Stimulated activated CD4-positive, alpha-beta T cell treated with anti-CD3 and anti-CD28 coated beads, Interleukin-4, amount 100 ng/mL, for 48 hours (primary cell): ENCODE measurements around the gene MBD5.

Experiments
- DNase-seq, 2 donors: peaks; one replicate each; pipeline ENCODE4 v3.0.0-alpha.2; 2020; ENCODE audit warnings: low read depth in 2 of 2

The MBD5 gene

DNA sequence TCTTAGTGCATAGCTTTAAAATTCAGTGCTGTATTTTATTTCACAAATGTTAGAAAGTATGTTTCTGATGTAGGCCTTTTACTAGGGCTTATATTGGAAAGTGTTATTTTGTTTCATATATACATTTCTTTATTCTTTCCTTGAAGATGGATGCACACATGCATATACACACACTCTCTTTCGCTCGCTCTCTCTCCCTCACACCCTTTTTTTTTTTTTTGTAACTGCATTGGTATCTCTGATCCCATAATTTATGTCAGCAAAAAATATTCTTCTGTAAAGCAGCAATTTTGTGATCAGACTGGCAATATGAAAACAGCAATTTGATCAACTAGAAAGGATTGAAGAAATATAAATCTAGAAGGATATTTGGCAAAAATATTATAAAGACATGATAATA, 2.0 kb downstream of the MBD5 start:
- no peak for DNase-seq

GRCh38 chr2:148023861-148024260, 3.0 kb downstream of the MBD5 start:
- DNase-seq, result no peak

GRCh38 chr2:148026573-148026972, 5.7 kb downstream of the MBD5 start:
- DNase-seq, result no peak

DNA sequence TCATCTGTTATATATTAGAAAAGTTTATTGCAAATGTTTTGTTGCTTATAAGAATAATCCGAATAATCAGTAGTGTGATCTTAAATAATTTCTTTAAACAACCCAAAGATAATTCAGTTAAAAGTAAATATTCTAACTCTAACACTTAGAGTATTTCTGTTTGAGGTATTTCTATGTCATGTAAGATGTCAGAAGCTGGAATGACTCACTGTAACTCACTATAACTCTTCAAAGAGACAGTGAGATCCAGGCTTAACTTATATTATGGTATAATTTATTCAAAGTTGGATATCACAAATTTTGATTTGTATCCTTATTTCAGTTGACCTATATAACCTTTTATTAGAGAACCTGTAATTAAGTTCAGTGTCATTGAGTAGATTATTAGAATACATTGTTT, 6.9 kb downstream of the MBD5 start:
- DNase-seq, result no peak

DNA sequence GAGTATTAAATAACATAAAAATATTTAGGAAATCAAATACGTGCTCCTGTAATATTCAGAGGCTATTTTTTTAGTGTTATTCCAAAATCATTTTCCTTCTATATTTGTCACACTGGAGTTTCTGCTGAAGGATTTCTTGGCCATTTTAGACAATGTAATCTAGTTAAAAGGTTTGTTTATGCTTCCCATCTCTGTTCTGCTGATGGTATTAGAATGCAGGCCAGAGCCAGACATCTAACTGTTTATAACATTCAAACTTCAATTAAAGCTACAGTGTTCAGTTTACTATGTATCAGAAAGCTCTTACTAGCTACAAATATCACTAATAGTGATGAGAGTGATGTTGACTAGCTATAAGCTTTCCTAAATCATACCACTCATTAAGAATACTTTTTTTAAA, 7.9 kb downstream of the MBD5 start:
- no peak for DNase-seq

GRCh38 chr2:148031152-148031551, 10.3 kb downstream of the MBD5 start:
- DNase-seq, result no peak

DNA sequence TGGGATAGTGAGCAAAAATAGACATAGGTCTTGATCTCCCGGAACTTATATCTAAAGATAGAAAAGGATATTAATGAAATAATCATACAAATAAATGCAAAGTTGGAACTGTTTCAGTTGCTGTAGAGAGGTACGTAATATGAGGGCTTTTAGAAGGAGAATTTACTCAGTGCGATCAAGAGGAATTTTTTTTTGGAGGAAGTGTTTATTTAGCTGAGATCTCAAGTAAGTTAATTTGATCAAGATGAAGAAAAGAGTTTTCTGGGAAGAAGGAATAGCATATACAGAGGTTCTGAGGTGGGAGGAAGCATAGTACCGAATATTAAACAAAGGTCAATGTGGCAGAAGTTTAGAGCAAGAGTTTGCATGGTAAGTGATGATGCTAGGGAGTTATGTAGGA, 11.3 kb downstream of the MBD5 start:
- DNase-seq, result no peak

DNA sequence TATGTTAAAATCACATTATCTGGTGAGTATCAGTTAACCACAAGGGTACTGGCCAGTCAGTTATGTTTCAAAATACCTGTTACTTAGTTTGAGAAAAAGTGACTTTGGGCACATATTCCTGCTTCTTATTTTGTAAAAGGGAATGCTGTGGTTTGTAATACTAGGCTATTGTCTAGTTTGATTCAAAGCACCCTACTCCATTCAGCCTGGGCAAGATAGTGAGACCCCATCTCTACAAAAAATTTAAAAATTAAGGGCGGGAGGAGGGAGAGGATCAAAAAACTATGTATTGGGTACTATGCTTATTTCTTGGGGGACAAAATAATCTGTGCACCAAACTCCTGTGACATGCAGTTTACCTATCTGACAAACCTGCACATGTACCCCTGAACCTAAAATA, 18.9 kb downstream of the MBD5 start:
- no peak for DNase-seq

GRCh38 chr2:148042219-148042618, 21.3 kb downstream of the MBD5 start:
- DNase-seq, result no peak

DNA sequence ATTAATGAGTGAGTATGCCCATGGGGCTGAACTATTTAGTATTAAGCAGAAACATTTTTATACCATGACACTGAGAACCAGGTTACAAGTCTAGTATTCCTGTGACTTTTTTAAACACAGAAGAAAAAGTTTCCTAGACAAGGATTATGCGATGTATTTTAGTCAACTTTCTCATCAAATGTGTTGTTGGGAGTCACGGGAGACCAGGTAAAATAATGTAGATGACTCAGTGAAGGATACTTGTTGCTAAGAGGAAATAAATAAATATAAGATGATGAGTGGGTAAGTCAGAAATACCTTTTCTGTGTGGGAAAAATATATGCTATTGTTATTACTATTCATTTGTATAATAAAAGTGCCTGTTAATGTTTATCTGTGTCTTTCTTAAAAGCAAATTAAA, 23.4 kb downstream of the MBD5 start:
- DNase-seq, result no peak

DNA sequence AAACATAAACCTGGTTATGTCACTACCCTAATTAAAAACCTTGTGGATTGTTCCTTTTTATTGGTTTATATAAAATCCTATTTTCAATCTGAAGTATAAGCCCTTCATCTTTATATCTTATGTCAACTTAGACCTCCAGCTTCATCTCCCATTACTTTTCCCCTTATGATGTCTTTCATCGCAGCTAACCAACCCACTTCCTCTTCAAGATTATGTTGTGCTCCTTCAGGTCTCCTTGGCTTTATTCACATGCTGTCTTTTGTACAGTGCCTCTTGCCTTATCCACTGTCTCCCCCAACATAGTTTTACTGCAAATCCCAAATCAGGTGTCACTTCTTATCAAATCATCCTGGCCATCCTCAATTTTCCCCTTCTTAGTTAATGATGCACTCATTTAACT, 25.9 kb downstream of the MBD5 start:
- no peak for DNase-seq

GRCh38 chr2:148048475-148049221, 27.8 kb downstream of the MBD5 start:
- DNase-seq, result no peak

DNA sequence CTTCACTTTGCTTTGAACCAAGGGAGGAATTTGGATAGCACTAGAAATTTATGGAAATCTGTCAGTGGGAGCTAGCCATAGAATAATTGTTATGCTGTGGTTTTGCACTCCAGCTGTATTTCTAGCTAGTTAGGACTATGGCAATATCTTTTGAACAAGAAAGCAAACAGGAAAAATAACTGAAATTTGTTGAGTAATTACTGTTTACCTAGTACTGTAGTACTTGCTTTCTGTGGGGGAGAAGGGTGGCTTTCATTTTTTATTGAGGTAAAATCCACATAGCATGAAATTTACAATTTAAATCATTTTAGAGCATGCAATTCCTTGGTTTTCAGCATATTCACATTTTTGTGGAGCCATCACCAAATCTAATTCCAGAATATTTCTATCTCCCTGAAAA, 28.4 kb downstream of the MBD5 start:
- DNase-seq, result no peak

- DNase-seq, result no peak
Observed at GRCh38 chr2:148052687-148053086, 31.8 kb downstream of the MBD5 start.

- DNase-seq, result no peak
Observed at GRCh38 chr2:148058641-148059040, 37.8 kb downstream of the MBD5 start.

- no peak for DNase-seq
Observed at GRCh38 chr2:148063633-148064032, 42.7 kb downstream of the MBD5 start.

DNA sequence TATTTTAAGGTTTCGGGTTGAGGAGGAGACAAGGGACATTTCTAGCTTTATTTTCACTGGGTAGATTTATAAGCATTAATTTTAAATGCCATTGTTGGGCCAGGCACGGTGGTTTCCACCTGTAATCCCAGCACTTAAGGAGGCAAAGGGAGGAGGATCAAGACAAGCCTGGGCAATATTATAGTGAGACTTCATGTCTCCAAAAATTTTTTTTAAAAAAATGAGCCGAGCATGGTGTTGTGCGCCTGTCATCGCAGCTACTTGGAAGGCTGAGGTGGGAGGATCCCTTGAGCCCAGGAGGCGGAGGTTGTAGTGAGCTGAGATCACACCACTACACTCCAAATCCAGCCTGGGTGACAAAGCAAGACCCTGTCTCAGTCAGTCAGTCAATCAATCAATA, 45.0 kb downstream of the MBD5 start:
- no peak for DNase-seq

- no peak for DNase-seq
Observed at GRCh38 chr2:148067801-148068200, 46.9 kb downstream of the MBD5 start.

GRCh38 chr2:148071351-148071750, 50.5 kb downstream of the MBD5 start:
- DNase-seq, result no peak

DNA sequence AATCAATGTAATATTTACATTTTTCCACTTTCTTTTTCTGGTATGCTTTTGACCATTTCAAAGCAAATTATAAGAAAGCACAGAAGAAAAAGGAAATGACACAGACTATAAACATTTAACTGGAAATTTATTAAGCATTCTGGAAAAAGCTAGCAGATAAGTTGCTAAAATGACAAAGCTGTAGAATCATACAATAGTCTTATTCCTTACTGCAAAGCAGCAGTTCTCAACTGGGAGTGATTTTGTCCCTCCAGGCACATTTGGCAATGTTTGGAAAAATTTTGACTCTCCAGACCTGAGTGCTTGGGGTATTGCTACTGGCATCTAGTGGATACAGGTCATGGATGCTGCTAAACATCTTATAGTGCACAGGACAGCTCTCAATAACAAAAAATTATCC, 75.1 kb downstream of the MBD5 start:
- DNase-seq, result no peak

DNA sequence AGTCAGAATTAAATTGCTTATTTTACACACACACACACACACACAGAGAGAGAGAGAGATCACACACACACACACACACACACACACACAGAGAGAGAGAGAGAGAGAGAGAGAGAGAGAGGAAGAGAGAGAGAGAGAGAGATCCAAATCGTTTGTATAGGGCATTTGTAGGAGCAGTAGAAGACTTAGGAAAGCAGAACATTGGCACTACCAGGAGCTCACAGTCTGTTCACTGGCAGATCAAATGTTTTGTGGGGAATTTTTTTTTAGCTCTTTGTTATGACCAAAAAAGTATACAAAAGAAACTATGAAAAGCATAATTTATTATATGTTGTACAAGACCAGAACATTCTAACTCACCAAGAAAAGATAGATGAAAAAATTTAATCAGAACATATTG, 81.8 kb downstream of the MBD5 start:
- no peak for DNase-seq

DNA sequence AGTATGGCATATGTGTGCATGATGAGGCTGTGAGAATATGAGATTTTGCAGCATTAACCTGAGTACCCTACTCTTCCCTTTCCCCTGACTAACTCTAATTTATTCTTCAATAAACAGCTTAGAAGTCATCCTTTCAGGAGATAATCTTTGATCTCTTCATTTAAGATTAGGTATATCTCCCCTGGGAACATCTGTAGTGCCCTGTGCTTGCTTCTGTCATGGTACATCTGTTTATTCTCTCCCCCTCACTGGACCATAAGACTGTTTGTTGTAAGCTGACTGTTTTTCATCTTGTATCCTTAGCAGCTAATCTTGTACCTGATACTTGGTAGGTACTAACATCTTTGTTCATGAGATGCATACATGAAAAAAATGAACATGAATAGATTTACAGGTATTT, 83.1 kb downstream of the MBD5 start:
- no peak for DNase-seq

- no peak for DNase-seq
Observed at GRCh38 chr2:148106331-148106730, 85.4 kb downstream of the MBD5 start.

DNA sequence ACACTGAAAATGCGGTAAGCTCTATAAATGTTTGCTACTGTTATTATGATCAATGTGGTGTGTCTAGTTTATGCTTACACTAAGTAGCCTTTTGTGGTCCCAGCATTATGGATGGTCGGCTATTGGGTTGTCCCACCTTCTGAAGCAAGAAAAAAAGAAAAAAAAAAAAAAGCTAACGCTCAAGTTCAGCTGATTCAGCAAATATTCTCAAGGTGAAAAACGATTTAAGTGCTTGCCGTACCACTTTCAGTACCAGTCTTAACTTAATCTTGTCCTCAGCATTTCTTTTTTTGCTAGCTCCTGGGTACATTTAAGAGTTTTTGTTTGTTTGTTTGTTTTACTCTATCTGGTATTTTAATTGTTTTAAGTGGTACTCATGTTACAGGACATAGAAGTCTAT, 87.5 kb downstream of the MBD5 start:
- no peak for DNase-seq
